ENCODE data around the gene OR52L1. TPM values are rescaled to one million over a fixed set of nuclear protein-coding genes. Genes with fewer than 3 reads are reported as not detected.

OR52L1 gene
- total and polyA plus RNA-seq, 9 of the 15 experiments (the other 6 are each of a cell fraction or from before 2014, with no cell fraction given) = not detected

DNA sequence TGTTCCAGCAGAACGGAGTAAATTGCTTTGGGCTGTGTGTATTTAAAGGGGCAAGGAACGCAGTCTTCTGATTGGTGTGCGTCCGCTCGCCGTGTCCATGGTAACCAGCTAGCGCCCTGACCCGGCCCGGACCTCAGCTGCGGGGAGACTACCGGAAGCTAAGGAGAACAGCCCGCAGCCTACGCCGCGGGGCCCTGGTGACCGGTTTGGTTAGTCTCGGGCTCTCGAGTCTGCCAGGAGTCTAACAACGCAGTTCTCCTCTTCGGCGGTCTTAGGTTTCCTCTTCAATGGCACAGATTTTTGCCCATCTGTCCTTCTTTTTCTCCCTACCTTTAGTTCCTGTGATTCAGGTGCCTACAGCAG lies 48.2 kb downstream of the OR52L1 start:
- Histone ChIP-seq H3K27ac (ENCODE audit: extremely low read depth, low read depth, low read length) (no peak overlapping the region), H4K20me1 (replicated peaks; ENCODE audit: control insufficient read depth, insufficient read depth, low read length) (no peaks in the 10 kb centered on the region), H3K9me1 (ENCODE audit: control insufficient read depth, insufficient read depth, low read length) (no peaks in the 10 kb centered on the region), H3K27me3 (ENCODE audit: control insufficient read depth in 2 of 2, insufficient read depth in 2 of 2, low read length in 2 of 2) (peaks cover under 1 to 42% of the 10 kb centered on the region in 2 experiments), H2AFZ (ENCODE audit: low read depth, low read length) (no peak overlapping the region), H3K9me3 (replicated peaks; ENCODE audit: control insufficient read depth, insufficient read depth, low read depth, low read length) (no peaks in the 10 kb centered on the region), H3K36me3 (ENCODE audit: control insufficient read depth, insufficient read depth, low read length) (no peaks in the 10 kb centered on the region), H3K79me2 (ENCODE audit: control insufficient read depth, insufficient read depth, low read length) (no peaks in the 10 kb centered on the region), H3K4me3 (no peak overlapping the region), H3K4me1 (replicated peaks in 1 of 2; ENCODE audit: control insufficient read depth in 2 of 2, insufficient read depth in 2 of 2, low read length in 2 of 2) (peaks cover 0 to 3% of the 10 kb centered on the region in 2 experiments; a peak in 1 of 5 replicates), H3K4me2 (ENCODE audit: insufficient read depth, low read length) (no peak overlapping the region), H3K9ac (ENCODE audit: insufficient read depth in 1 of 2, low read depth in 2 of 2, low read length in 2 of 2) (no peak overlapping the region)
- BruUV-seq (replicated peaks) = no TSS peak
- DNase-seq (ENCODE audit: extremely low read depth in 1 of 4, low spot score in 3 of 4) (no peak), ATAC-seq (no peak), FAIRE-seq (no peak)
- intact Hi-C loops (cut with micrococcal nuclease) (no loop called here), in situ Hi-C loops (cut with MboI) (no loop called here)
- ChIA-PET POLR2A (interaction anchor here (0.6 kb wide), 1 partner anchor 489 kb away, joined by 3 read pairs; no protein-coding TSS in a partner anchor), CTCF (ENCODE audit: low intra/inter-chr PET ratio) (interaction anchor here (0.6 kb wide), 1 partner anchor 12 kb away, joined by 3 read pairs; no protein-coding TSS in a partner anchor)
- TF ChIP-seq RFX1 (IDR thresholded peaks at IDR 0.05) = peak; percentile 37
- TF ChIP-seq CEBPZ (IDR thresholded peaks at IDR 0.05; ENCODE audit: borderline replicate concordance, low read depth, low read length) = no peak
- 16% methylated on average over 18 of the region's 21 CpGs for WGBS (ENCODE audit: insufficient coverage, low coverage, missing lambda C conversion rate)

Data from K562 (cell line).